Lower lobe of right lung (tissue), 2 donors: ENCODE results near the gene OR2F1. TPM values are rescaled to one million over a fixed set of nuclear protein-coding genes. Genes with fewer than 3 reads are reported as not detected.

Source experiments
- ATAC-seq, 2 donors: fragments of 200-7000 bp; cut with Tn5 transposase; one replicate each; pipeline ENCODE4 v1.9.1; 2020 to 2022; ENCODE audit warnings: mild to moderate bottlenecking in 2 of 2, moderate library complexity in 2 of 2
- DNase-seq: peaks from one replicate; pipeline ENCODE4 v3.0.0-alpha.2; 2020
- H3K27ac ChIP-seq: fragments of 200-600 bp; one replicate; pipeline ENCODE4 v1.8.0; 2022
- H3K27me3 ChIP-seq: fragments of 200-600 bp; one replicate; pipeline ENCODE4 v1.8.0; 2022; ENCODE audit warnings: low read depth
- H3K36me3 ChIP-seq: fragments of 200-600 bp; one replicate; pipeline ENCODE4 v1.8.0; 2022; ENCODE audit warnings: mild to moderate bottlenecking
- H3K4me1 ChIP-seq: fragments of 200-600 bp; one replicate; pipeline ENCODE4 v1.8.0; 2022
- H3K4me3 ChIP-seq: fragments of 200-600 bp; one replicate; pipeline ENCODE4 v1.8.0; 2022; ENCODE audit warnings: mild to moderate bottlenecking
- H3K9me3 ChIP-seq: fragments of 200-600 bp; one replicate; pipeline ENCODE4 v1.8.0; 2022
- intact Hi-C: fragments of 100-400 bp; cut with DNase I; formaldehyde crosslinking; loops from one replicate; pipeline ENCODE4 v1.11.0; 2022
- total RNA-seq: library from RNA; stranded (reverse); fragmentation: NEBNext Ultra II Directional; extraction: Animal tissue kit (Norgen Biotek cat#: 25700); gene quantifications from one replicate; pipeline ENCODE4 v1.2.1, GENCODE V29; 2021
- TF ChIP-seq, protein P1 (sequence below): fragments of 200-600 bp; IDR thresholded peaks from one replicate; pipeline ENCODE4 v1.8.0; 2022; ENCODE audit warnings: antibody characterized with exemption, mild to moderate bottlenecking
- donor health status: DM: no; HTN: yes; CAD: no; lungs with severe emphysema.

Gene OR2F1
- total RNA-seq, 1 donor from 2014 or later = not detected

- no peak overlapping the region for H3K27ac ChIP-seq
- H3K4me3 ChIP-seq = no peak overlapping the region
- TF ChIP-seq, protein P1, sequence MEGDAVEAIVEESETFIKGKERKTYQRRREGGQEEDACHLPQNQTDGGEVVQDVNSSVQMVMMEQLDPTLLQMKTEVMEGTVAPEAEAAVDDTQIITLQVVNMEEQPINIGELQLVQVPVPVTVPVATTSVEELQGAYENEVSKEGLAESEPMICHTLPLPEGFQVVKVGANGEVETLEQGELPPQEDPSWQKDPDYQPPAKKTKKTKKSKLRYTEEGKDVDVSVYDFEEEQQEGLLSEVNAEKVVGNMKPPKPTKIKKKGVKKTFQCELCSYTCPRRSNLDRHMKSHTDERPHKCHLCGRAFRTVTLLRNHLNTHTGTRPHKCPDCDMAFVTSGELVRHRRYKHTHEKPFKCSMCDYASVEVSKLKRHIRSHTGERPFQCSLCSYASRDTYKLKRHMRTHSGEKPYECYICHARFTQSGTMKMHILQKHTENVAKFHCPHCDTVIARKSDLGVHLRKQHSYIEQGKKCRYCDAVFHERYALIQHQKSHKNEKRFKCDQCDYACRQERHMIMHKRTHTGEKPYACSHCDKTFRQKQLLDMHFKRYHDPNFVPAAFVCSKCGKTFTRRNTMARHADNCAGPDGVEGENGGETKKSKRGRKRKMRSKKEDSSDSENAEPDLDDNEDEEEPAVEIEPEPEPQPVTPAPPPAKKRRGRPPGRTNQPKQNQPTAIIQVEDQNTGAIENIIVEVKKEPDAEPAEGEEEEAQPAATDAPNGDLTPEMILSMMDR = no peak
- H3K36me3 ChIP-seq = no peaks in the 10 kb centered on the region
- DNase-seq (no peak), ATAC-seq (no peak)
- H3K9me3 ChIP-seq = no peaks in the 10 kb centered on the region
- no peaks in the 10 kb centered on the region for H3K4me1 ChIP-seq
- intact Hi-C loops = no loop called here
- H3K27me3 ChIP-seq = no peaks in the 10 kb centered on the region
Observed at GRCh38 chr7:143931739-143932138, 22.9 kb upstream of the OR2F1 start.

- Histone ChIP-seq H3K4me3 (no peak within 1 kb of the TSS), H3K27ac (no peak within 1 kb of the TSS), H3K4me1 (no peaks in the 10 kb centered on the region), H3K9me3 (no peaks in the 10 kb centered on the region), H3K27me3 (no peaks in the 10 kb centered on the region), H3K36me3 (no peaks in the 10 kb centered on the region)
- ATAC-seq (no peak), DNase-seq (no peak)
- intact Hi-C loops = no loop called here
- TF ChIP-seq, protein P1 = no peak
Observed at GRCh38 chr7:143934526-143935325, 19.9 kb upstream of the OR2F1 start, which contains the start of gene OR2F2. OR2F2 (plus strand) TSS chr7:143935233; CDS start chr7:143935233, 0 bp downstream.

DNA sequence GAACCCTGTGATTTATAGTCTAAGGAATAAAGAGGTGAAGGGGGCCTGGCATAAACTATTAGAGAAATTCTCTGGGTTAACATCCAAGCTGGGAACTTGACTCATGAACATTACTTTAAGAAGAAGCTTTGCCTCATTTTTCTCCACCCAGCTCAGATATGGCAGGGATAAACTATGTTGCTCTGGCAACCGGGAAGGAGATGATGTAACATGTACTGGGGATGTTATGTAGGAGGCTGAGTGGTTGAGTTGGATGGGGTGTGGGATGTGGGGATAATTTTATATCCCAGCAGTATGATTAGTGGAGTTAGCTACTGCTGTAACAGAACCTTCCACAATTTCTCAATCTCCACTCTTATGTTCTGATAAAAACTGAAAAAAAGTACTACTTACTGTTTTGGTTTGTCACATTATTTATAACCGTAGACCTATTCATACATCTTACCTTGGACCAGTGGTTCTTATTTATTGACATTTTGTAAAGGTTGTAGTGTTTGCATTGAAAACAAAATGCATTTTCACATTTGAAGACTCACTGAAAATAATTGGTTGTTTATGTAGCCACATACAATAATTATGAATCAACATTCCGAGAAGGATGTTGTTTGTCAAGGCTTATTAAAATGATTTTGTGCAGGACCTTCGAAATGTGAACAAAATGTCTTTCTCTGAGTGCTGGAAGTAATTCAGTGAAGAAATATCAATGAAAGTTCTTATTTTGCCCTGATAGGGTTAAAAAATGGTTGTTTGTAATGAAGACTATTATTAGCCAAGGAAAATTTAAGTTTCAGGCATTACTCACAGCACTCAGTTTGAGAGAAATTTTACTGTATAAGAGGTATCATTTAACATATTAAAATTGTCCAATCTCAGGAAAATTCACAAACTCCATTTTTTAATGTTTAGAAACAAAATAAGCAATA, 18.3 kb upstream of the OR2F1 start:
- intact Hi-C loops = no loop called here

GRCh38 chr7:143938379-143939243, 16.0 kb upstream of the OR2F1 start:
- ATAC-seq (no peak), DNase-seq (no peak)
- Histone ChIP-seq H3K9me3 (no peaks in the 10 kb centered on the region), H3K27me3 (no peaks in the 10 kb centered on the region), H3K27ac (no peak overlapping the region), H3K4me3 (no peak overlapping the region), H3K36me3 (no peaks in the 10 kb centered on the region), H3K4me1 (no peaks in the 10 kb centered on the region)
- intact Hi-C loops = no loop called here
- TF ChIP-seq, protein P1 = no peak

More for the DNA sequence above, 18.3 kb upstream of the OR2F1 start:
- TF ChIP-seq, protein P1 = no peak
- H3K27ac ChIP-seq = no peak overlapping the region
- no peak overlapping the region for H3K4me3 ChIP-seq
- H3K4me1 ChIP-seq = no peaks in the 10 kb centered on the region
- DNase-seq (no peak), ATAC-seq (no peak)
- no peaks in the 10 kb centered on the region for H3K9me3 ChIP-seq
- no peaks in the 10 kb centered on the region for H3K27me3 ChIP-seq
- no peaks in the 10 kb centered on the region for H3K36me3 ChIP-seq

- Histone ChIP-seq H3K9me3 (no peaks in the 10 kb centered on the region), H3K36me3 (no peaks in the 10 kb centered on the region), H3K4me1 (no peaks in the 10 kb centered on the region), H3K27ac (no peak overlapping the region), H3K27me3 (no peaks in the 10 kb centered on the region), H3K4me3 (no peak overlapping the region)
- TF ChIP-seq, protein P1 = no peak
- intact Hi-C loops = no loop called here
- DNase-seq (no peak), ATAC-seq (no peak)
Observed at GRCh38 chr7:143945423-143945822, 9.2 kb upstream of the OR2F1 start.
